Activated CD4-positive, alpha-beta T cell treated with anti-CD3 and anti-CD28 coated beads, Interleukin-2, amount 50 U/mL, for 24 hours (primary cell): ENCODE data around the gene RSPH3.
"Not testable (repeated sequence)": the region's sequence is repeated elsewhere in the genome, so short reads cannot be mapped to it uniquely, and the experiment has no call there.

Experiments used
- DNase-seq, 2 donors: peaks; one replicate each; pipeline ENCODE4 v3.0.0-alpha.2; 2020; ENCODE audit warnings: low read depth in 1 of 2, low spot score in 1 of 2

The RSPH3 gene

DNA sequence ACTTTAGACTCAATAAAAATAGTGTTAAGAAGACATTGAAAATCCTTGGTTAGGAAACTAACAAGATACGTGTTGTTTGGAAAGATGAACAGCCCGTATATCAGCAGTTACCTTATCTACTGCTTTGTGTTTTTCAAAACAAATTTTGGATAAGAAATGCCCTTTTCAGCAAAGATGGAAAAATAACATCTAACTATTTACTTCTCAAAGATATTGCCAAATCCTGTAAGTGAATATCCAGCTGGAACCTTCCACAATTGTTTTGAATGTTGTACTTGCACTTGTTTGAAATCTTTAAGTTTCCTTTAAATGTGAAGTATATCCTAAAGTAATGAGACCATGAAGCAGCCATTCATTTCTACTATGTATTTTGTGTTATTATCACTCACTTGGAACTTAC, 30.2 kb upstream of the RSPH3 start:
- DNase-seq: no peak

DNA sequence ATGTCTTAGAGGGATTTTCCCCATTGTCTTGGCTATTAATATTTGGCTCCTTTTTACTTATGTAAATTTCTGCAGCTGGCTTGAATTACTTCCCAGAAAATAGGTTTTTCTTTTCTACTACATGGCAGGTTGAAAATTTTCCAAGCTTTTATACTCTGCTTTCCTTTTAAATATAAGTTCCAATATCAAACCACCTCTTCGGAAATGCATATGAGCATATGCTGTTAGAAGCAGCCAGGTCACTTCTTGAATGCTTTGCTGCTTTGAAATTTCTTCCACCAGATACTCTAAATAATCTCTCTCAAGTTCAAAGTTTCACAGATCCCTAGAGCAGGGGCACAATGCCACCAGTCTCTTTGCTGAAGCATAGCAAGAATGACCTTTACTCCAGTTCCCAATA, 25.2 kb upstream of the RSPH3 start:
- DNase-seq: not testable (repeated sequence)

DNA sequence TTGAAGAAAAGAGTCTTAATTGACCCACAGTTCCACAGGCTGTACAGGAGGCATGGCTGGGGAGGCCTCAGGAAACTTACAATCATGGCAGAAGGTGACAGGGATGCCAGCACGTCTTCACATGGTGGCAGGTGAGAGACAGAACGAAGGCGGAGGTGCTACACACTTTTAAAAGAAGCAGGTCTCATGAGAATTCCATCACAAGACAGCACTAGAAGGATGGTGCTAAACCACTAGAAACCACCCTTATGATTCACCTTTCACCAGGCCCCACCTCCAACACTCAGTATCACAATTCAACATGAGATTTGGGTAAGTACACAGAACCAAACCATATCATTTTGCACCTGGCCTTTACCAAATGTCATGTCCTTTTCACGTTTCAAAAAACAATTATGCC, 23.9 kb upstream of the RSPH3 start:
- DNase-seq: peak in 1 of 2 donors; percentile 41

DNA sequence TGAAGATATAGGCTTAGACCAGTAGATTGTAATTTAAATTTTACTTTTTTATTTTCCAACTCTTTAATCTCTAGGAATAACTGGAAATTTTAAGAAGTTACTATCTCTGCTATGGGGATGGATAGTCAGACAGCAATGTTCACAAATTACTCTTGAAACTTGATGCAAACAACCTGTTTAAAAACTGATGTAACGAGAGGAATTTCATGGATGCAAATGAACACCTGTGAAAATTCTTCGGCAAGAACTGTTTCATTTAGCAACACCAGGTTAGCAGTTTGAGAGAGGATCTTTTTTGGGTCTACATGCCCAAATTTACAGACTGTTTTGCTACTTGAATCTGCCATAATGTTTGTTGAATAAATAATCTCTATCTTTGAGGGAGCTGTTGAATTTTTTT, 20.0 kb upstream of the RSPH3 start:
- no peak for DNase-seq

DNA sequence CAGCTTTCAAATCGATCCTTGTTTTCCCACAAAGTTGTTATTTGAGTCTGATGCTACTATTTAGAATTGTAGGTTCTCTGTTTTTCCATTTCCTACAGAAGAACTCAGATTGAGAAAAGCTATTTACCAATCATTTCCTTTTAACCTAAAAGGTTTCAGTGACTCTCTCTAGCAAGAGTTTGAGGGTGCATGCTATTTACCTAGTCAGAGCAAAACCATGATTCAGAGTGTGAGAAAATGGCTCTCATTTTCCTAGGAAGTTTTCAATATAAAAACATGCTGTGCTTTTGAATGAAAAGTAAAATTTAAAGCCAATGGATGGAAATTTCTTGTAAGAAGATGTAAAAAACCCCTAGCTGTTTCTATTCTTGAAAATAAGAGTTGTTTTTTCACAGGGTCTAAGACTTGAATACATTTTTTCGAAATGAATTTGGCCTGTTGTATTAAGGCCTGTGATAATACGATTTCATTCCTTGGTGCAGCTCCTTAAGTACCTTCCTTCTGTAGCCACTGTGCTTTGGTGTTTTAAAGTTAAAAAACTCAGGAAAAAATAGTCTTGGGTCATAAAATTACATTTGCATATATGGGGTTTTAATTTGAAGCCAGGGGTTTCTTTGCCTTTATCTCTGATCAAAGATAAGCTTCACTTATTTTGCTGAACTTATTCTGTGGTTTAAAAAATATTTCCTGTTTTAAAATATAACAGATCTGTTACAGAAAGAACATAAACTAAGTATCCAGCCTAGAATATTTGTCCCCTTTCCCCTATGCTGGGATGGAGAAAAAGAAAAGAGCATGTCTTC, 18.0 kb upstream of the RSPH3 start:
- peak in 1 of 2 donors; percentile 21 for DNase-seq

DNA sequence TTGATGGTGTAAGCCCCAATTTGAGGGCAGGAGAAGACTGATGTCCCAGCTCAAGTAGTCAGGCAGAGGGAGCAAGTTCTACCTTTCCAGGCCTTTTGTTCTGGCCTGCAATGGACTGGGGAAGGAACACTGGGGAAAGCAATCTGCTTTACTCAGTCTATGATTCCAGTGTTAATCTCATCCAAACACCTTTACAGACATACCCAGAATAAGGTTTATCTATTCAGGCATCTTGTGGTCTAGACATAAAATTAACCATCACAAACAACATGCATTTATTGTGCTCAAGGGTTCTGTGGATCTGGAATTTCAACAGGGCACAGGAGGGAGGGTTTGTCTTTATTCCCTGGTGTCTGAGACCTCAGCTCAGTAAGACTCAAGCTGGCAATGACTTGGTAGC, 14.4 kb upstream of the RSPH3 start:
- DNase-seq: no peak

DNA sequence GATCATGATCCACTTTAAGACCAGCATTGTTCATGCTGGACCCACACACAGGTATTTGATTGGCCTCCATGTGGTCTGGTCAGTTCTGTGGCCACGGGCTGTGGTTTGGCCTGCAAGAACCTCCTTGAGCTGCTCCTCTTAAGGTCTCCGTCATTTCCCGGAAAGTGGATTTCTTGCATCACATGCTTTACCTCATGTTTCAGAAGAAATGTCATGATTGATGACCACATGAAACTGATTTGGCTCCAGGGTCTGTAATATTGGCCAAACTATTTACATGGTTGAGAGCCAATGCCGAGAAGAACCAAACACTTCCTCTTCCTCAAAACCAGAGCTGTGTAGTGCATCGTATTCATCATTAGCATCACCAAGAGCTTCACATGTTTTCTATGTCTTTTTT, 13.2 kb upstream of the RSPH3 start:
- DNase-seq: no peak

DNA sequence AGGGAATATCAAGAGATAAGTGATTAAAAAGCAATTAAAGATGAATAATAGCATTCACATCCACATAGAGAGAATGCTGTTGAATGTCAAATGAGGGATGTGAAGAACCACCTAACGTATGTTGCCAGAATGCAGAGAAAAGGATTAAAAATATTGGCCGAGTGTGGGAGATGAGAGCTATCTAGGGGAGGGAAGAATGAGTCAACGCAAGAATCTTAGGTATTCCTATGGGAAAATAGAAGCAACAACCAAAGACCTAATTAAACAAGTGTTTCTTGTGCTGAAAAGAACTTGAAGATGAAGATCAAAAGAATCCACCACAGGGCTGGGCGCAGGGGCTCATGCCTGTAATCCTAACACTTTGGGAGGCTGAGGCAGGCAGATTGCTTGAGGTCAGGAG, 12.2 kb upstream of the RSPH3 start:
- no peak for DNase-seq

DNA sequence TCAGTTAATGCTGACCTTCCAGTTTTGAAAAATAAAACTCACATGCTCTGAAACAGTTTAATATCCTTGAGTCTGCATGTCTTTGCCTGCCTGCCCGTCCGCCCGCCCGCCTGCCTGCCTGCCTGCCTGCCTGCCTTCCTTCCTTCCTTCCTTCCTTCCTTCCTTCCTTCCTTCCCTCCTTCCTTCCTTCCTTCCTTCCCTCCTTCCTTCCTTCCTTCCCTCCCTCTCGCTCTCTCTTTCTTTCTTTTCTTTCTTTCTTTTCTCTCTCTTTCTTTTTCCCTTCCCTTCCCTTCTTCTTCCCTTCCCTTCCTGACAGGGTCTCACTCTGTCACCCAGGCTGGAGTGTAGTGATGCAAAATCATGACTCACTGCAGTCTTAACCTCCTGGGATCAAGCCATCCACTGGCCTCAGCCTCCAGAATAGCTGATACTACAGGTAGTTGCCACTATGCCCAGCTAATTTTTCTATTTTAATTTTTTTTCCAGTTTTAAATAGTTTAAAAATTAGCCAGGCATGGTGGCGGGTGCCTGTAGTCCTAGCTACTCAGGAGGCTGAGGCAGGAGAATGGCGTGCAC, 10.1 kb upstream of the RSPH3 start:
- DNase-seq: not testable (repeated sequence)

DNA sequence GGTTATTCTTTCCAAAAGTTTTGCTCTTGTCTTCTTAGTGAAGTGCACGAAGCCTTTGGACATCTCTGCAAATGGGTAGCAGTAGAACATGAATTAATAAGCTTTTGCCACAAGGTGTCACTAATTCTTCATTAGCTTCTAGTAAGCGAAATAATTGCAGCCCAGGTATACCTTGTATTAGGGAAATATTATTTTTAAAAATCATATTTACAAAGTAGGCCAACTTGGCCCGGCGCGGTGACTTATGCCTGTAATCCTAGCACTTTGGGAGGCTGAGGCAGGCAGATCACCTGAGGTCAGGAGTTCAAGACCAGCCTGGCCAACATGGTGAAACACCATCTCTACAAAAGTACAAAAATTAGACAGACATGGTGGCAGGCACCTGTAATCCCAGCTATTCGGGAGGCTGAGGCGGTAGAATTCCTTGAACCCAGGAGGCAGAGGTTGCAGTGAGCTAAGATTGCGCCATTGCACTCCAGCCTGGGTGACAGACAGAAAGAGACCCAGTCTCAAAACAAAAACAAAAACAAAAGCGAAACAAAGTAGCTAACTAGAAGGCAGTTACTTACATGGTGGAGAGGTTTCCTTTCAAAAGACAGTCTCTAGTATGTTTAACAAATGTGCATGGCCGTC, 8.8 kb upstream of the RSPH3 start:
- peak in 1 of 2 donors; percentile 25 for DNase-seq

DNA sequence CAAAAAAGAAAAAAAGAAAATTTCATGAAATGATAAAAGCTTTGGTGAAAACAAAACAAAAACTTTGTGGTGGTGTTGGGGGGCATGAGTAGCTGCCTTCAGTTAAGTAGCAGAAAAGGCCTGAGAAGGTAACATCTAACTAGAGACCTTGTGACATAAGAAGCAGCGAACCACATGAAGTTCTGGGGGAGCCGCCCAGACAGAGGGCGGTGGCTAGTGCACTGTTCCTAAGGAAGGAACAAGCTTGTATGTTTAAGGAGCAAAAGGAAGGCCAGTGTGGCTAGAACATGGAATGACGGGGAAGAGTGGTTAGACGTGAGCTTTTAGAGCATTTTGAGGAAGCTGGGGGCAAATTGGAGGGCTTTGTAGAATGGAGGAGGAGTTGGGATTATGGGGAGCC, 7.5 kb upstream of the RSPH3 start:
- DNase-seq: no peak

DNA sequence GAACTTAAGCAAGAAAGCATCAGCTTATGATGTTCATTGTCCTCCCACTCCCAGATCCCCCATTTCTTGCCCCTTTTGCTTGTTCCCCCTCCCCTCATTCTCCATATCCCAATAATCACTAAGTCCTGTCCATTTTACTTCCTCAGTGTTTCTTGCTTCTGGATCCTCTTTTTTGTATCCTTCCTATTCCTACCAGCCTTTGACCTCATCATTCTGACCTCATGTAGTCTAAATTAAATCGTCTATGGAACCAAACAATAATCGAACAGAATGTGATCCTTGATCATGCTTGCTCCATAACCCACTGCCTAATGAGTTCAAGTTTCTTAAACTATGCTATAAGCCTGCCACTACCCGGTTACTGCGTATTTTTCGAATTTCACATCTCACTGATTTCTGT, 5.4 kb upstream of the RSPH3 start:
- DNase-seq: no peak

DNA sequence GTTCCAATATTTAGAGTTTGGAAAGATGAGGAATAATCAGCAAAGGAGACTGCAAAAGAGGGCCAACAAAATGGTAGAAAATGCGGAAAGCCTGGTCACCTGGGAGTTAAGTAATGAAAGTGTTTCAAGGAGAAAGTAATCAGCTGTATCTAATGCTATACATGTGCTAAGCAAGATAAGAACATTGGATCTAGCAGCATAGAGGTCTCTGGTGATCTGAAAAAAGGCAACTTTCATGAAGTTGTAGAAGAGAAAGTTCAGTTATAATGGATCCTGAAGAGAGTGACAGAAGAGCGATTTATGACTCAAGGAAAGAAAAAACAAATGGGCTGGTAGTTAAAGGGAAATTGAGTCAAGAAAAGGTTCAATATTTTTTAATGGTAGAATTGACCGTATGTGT, 4.6 kb upstream of the RSPH3 start:
- DNase-seq: no peak

DNA sequence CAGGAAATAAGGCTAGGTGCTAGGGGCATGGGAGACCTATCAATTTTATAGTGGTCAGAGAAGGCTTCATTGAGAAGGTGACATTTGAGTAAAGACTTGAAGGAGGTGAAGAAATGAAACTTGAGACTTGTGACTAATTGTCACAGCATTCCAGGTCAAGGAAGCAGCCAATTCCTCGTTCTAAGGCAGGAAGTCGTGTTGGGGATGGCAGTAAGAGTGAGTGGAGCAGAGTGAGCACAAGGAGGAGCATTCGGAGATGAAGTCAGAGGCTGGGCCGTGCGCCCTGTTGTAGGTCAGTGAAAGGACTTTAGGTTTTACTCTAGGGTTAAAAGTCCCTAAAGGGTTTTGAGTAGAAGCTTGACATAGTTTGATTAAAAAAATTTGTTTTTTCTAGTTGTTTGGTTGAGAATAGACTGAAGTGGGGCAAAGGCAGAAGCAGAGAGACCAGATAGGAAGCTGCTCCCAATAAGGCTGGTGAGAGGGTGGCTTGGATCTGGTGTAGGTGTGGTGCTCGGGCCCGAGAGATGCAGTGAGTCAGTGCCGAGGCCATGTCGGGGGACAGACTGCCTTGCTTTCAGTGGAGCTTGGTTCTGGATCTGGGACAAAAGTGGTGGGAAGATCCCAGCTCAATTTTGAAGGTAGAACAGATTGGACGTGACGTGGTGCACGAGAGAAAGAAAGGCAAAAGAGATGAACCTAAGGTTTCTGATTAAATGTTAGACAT, 2.6 kb upstream of the RSPH3 start:
- DNase-seq: no peak

DNA sequence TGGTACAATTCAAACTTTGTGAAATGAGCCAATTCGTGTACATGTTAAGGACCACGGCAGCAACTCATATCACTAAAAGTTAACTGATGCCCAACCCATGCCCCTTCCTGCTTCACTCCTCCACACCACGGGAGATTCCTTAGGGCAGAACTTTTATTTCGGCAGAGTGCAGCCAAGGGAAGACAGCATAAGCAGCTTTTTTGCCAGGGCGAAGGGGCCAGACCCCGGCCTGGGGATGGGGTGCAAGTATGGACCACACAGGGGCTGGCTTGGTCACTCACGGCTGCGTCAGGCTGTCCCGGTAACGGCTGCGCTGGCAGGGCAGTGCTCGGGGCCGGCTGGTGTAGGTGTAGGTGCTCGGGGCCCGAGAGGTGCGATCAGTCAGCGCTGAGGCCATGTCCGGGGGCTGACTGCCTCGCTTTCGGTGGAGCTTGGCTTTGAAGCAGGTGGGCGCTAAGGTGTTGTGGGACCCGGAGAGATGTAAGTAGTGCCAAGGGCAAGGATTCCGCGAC, 792 bp downstream of the RSPH3 start:
- no peak for DNase-seq

DNA sequence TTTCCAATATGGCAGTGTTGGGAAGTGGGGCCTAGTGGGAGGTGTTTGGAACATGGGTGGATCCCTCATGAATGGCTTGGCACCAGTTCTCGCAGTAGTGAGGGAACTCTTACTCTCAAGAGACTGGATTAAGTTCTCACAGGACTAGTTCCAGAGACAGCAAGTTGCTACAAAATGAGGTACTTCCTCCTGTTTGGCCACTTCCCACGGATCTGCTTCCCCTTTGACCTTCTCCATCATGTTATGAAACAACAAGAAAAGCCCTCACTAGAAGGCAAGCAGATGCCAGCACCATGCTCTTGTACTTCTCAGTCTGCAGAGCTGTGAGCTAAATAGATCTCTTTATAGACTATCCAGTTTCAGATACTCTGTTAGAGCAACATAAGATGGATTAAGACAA, 3.1 kb downstream of the RSPH3 start:
- no peak for DNase-seq

DNA sequence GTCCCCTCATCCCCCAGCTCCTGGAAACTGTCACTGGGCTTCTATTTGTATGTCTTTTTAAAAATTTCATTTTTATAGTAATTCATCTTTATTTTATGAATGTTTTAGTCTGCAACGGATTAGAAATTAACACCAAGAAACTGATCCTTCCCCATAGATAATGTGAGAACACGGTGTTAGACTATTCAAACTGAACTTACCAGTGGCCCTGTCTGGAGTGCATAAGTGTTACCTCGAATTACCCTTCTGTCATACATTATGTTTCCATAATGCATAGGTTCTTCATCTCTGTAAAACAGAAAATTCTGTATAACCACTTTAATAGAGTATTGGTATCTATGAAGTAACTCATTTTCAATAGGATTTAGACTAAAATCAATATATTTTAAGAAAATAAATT, 6.4 kb downstream of the RSPH3 start:
- no peak for DNase-seq

DNA sequence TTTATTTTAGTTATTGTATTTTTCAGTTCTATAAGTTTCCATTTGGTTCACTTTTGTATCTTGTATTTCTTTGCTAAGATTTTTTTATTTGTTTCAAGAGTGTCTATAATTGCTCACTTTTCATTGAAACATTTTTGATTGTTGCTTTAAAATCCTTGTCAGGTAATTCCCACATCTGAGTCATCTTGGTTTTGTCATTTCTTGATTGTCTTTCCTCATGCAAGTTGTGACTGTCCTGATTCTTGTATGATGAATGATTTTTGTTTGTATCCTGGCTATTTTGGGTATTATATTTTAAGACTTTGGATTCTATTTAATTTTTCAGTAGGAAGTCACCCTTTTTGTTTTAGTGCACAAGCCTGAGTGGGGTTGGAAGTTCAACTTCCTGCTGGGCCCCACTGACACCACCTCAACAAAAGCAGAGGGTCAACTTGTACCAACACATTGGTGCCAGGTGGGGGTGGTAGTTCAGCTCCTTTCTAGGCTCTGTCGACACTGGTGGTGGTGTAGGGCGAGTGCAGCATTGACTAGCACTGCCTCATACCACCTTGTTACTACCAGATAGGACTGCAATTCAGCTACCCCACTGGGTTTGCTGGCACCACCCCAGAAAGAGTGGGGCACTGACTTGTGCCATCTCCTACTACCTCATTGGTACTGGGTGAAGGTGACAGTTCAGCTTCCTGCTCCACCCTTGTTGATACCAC, 8.8 kb downstream of the RSPH3 start:
- no peak for DNase-seq

DNA sequence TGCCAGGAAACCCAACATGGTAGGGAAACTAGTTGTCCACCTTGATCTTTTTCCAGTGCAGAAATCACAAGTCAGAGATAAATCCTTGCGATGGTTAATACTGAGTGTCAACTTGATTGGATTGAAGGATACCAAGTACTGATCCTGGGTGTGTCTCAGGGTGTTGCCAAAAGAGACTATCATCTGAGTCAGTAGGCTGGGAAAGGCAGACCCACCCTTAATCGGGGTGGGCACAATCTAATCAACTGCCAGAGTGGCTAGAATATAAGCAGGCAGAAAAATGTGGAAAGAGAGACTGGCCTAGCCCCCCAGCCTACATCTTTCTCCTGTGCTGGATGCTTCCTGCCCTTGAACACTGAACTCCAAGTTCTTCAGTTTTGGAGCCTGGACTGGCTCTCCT, 10.3 kb downstream of the RSPH3 start:
- not testable (repeated sequence) for DNase-seq

DNA sequence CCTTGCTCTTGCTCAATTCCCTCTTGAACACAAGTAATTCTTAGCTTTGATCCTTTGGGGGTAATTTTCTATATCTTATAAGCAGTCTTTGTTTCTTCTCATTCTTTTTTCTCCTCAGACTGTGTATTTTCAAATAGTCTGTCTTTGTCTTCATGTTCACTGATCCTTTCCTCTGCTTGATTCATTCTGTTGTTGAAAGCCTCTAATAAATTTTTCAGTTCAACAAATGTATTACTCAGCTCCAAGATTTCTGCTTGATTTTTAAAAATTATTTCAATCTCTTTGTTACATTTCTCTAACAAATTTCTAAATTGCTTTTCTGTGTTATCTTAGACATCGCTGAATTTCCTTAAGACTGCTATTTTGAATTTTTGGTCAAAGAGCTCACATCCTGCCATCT, 11.5 kb downstream of the RSPH3 start:
- no peak for DNase-seq

DNA sequence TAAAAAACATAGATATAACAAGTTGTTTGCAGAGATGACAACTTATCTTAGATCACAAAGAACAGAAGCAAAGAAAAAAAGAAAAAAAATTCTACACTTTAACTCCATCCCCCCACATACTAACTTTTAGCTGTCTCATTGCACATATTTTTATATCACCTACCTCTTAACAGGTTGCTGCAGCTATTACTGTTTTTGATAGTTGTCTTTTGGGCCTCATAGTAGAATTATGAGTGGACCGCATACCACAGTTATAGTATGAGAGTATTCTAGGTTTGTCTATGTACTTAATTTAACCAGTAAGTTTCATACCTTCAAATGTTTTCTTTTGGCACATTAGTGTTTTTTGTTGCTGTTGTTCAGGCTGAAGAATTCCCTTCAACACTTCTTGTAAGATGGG, 12.3 kb downstream of the RSPH3 start:
- DNase-seq: no peak
